Measurements from ENCODE around the gene HAVCR2. TPM values are rescaled to one million over a fixed set of nuclear protein-coding genes. Genes with fewer than 3 reads are reported as not detected.

HAVCR2 gene
- total RNA-seq (2022; extraction: Qiagen RNA extraction; ENCODE audit: low read depth): 0.36 to 0.87 TPM (median 0.58 TPM) in 5 replicates

GRCh38 chr5:157108976-157109375, at the start of gene HAVCR2:
Gene HAVCR2 (minus strand): TSS chr5:157109044. CDS start chr5:157108983, 61 bp downstream.

DNA sequence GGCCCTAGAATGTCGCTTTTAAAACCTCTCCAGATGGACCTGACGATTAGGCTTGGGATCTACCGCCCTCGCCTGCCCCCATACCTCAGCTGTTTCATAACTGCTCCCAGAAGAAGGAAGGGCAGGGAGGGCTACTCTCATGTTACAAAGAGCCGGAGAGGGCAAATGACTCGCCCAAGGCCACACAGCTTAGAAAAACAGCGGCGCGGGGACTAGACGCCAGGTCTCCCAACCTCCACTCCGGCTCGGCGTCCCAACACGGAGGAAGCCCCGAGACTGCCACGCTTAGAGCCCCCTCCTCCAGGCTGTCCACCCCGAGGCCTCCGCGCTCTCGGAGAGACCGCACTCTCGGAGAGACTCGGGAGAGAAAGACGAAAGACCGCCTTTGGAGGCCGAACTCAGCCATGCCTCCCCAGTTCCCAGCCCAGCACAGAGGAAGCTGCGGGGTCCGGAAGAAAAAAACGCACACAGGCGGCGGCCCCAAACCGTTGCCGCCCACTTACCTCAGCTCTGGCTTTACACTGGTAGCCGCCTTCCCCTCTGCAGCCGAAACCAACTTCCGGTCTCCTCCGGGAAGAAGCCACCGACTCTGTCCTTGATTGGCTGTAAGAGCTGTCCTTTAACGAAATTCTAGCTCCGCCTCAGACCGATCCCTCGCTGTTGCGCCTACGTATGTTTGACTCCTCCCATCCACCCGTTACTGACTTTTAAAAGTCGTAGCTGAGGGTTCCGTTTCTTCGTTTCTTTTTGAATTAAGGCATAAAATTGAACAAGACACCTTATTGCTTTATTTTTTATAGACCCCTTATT, 33.7 kb upstream of the HAVCR2 start, which contains the start of gene MED7:
Gene MED7 (minus strand): TSS at position 549 of the 810 bp plus-strand sequence. CDS start 3,434 bp downstream, outside the sequence.

DNA sequence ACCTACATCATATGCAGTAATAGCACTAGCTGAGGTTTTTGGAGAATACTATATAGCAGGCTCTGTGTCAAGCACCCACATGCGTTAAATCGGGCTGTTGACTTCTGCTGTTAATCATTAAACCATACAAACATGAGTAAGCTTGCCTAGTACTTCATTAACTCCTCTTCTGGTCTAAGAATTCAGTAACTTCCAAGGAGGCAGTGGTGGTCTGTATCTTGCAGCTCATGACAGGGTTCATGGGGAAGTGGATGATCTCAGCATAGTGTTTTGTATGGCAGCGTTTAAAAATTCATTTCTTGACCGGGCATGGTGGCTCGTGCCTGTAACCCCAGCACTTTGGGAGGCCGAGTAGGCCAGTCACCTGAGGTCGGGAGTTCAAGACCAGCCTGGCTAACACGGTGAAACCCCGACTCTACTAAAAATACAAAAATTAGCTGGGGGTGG, 49.7 kb downstream of the HAVCR2 start, which contains the start of gene HAVCR1:
Gene HAVCR1 (minus strand): TSS at position 24 of the 447 bp plus-strand sequence. CDS start 1,173 bp downstream, outside the sequence.

Other genes starting within 250 kb of the HAVCR2 start
- 0.76 to 1.8 TPM (median 1.3 TPM) in 5 replicates for gene TIMD4, start 145.8 kb downstream of the HAVCR2 start, total RNA-seq (2022; extraction: Qiagen RNA extraction; ENCODE audit: low read depth)
- gene HAVCR1, start 49.9 kb downstream of the HAVCR2 start, total RNA-seq (2022; extraction: Qiagen RNA extraction; ENCODE audit: low read depth): 26.0 to 44.9 TPM (median 35.2 TPM) in 5 replicates
- gene MED7, start 33.8 kb upstream of the HAVCR2 start, total RNA-seq (2022; extraction: Qiagen RNA extraction; ENCODE audit: low read depth): 13.0 to 20.5 TPM (median 17.0 TPM) in 5 replicates
- gene GARIN3, start 57.2 kb upstream of the HAVCR2 start, total RNA-seq (2022; extraction: Qiagen RNA extraction; ENCODE audit: low read depth): not detected in 5 replicates
- gene ITK, start 71.8 kb upstream of the HAVCR2 start, total RNA-seq (2022; extraction: Qiagen RNA extraction; ENCODE audit: low read depth): 0.03 to 0.15 TPM (median 0.13 TPM) in 3 of 5 replicates, not detected in the others
- gene CYFIP2, start 157.1 kb upstream of the HAVCR2 start, total RNA-seq (2022; extraction: Qiagen RNA extraction; ENCODE audit: low read depth): 15.6 to 26.5 TPM (median 21.8 TPM) in 5 replicates